ENCODE data around the gene LRRC27.

LRRC27 gene

DNA sequence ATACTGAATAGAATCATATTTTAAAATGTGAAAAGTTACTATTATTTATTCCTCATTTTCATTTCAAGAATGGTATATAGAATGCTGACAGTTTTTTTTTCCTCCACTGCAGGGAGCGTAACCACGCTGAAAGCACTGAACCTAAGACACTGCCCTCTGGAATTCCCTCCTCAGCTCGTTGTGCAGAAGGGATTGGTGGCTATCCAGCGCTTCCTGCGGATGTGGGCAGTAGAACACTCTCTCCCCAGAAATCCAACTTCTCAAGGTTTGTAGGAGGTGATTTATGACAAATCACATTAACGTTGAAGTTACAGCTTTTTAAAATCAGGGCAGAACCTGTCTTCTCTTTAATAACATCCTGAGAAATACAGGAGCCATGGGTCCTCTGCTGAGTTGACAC, 12.4 kb downstream of the LRRC27 start:
- Histone ChIP-seq H3K4me1 (no peaks in the 10 kb centered on the region), H3K27me3 (no peaks in the 10 kb centered on the region), H3K36me3 (no peaks in the 10 kb centered on the region), H3K4me3 (ENCODE audit: low read depth, low read length) (no peak overlapping the region), H3K9me3 (no peaks in the 10 kb centered on the region)
- no peak for DNase-seq
- TF ChIP-seq, protein P1, sequence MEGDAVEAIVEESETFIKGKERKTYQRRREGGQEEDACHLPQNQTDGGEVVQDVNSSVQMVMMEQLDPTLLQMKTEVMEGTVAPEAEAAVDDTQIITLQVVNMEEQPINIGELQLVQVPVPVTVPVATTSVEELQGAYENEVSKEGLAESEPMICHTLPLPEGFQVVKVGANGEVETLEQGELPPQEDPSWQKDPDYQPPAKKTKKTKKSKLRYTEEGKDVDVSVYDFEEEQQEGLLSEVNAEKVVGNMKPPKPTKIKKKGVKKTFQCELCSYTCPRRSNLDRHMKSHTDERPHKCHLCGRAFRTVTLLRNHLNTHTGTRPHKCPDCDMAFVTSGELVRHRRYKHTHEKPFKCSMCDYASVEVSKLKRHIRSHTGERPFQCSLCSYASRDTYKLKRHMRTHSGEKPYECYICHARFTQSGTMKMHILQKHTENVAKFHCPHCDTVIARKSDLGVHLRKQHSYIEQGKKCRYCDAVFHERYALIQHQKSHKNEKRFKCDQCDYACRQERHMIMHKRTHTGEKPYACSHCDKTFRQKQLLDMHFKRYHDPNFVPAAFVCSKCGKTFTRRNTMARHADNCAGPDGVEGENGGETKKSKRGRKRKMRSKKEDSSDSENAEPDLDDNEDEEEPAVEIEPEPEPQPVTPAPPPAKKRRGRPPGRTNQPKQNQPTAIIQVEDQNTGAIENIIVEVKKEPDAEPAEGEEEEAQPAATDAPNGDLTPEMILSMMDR (IDR thresholded peaks at IDR 0.05; ENCODE audit: low read depth, low read length), result no peak

DNA sequence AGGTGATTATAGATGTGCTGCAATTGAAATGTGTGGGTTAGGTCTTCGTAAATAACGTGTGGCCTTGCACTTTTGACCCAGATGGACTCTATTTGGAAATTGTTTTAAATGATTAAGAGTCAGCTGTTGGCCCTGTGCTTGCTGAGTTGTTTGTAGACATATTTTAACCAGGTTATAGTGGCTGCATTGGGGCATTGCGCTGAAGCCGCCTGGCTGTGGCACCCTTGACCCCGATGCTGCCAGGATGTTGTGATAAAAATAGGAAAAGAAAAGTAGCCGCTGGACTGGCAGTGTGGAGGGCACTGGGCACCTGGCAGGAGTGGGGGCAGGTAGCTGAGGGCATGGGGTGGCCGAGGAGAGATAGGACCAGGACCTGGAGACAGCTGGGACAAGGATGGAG, 13.4 kb downstream of the LRRC27 start:
- H3K9me3 ChIP-seq, result no peaks in the 10 kb centered on the region
- TF ChIP-seq, protein P1 (IDR thresholded peaks at IDR 0.05; ENCODE audit: low read depth, low read length), result no peak
- no peaks in the 10 kb centered on the region for H3K36me3 ChIP-seq
- no peaks in the 10 kb centered on the region for H3K4me1 ChIP-seq
- no peak for DNase-seq
- H3K4me3 ChIP-seq (ENCODE audit: low read depth, low read length), result no peak overlapping the region
- no peaks in the 10 kb centered on the region for H3K27me3 ChIP-seq

DNA sequence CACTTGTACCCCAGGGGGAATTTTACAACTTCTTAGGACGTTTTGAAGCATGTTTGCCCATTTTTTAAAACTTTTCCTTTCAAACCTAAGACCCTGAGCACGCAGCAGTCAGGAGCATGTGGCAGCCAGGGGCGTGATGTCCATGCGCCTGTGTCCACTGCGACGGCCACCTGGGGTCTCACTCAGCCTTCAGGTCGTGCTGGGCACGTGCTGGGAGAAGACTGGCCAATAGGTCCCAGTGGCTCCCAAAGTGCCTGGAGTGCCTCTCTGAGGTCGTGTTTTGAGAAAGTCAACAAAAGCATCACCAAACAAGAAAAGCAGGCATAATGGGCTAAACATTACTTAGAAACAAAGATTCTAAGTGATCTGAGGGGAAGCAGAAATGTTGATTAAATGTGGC, 14.8 kb downstream of the LRRC27 start:
- Histone ChIP-seq H3K27me3 (no peaks in the 10 kb centered on the region), H3K9me3 (no peaks in the 10 kb centered on the region), H3K36me3 (no peaks in the 10 kb centered on the region), H3K4me1 (no peaks in the 10 kb centered on the region), H3K4me3 (ENCODE audit: low read depth, low read length) (no peak overlapping the region)
- TF ChIP-seq, protein P1 (IDR thresholded peaks at IDR 0.05; ENCODE audit: low read depth, low read length), result no peak
- no peak for DNase-seq

DNA sequence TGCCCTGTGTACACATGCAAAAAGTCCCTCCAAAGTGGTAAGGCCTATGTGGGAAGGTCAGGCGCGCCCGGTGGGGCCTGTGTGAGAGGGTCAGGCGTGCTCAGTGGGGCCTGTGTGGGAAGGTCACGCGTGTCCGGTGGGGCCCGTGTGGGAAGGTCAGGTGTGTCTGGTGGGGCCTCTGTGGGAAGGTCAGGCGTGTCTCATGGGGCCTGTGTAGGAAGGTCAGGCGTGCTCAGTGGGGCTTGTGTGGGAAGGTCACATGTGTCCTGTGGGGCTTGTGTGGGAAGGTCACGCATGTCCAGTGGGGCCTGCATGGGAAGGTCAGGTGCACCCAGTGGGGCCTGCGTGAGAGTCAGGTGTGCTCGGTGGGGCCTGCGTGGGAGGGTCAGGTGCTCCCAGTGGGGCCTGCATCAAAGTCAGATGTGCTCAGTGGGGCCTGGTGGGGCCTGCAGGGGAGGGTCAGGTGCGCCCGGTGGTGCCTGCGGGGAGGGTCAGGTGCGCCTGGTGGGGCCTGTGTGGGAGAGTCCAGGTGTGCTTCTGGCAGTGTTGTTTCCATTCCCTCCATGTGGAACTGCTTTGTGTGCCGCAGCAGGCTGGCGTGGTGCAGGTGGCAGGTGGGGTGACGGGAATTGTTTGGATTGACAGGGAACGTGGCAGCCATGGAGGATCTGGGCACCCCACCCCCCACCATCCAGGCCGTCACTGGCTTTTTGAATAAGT, 15.4 kb downstream of the LRRC27 start:
- Histone ChIP-seq H3K36me3 (no peaks in the 10 kb centered on the region), H3K27me3 (no peaks in the 10 kb centered on the region), H3K4me3 (ENCODE audit: low read depth, low read length) (no peak overlapping the region), H3K9me3 (no peaks in the 10 kb centered on the region), H3K4me1 (no peaks in the 10 kb centered on the region)
- TF ChIP-seq, protein P1 (IDR thresholded peaks at IDR 0.05; ENCODE audit: low read depth, low read length), result no peak
- no peak for DNase-seq

DNA sequence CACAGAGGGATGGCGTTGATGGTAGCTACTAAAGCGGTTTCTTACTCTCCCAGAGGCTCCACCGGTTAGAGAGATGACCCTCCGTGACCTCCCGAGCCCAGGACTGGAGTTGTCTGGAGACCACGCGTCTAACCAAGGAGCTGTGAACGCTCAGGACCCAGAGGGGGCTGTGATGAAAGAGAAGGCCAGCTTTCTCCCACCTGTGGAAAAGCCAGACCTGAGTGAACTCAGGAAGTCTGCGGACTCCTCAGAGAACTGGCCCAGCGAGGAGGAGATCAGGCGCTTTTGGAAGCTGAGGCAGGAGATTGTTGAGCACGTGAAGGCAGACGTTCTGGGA, 15.9 kb downstream of the LRRC27 start:
- no peak overlapping the region for H3K4me3 ChIP-seq (ENCODE audit: low read depth, low read length)
- no peaks in the 10 kb centered on the region for H3K36me3 ChIP-seq
- H3K27me3 ChIP-seq, result no peaks in the 10 kb centered on the region
- TF ChIP-seq, protein P1 (IDR thresholded peaks at IDR 0.05; ENCODE audit: low read depth, low read length), result no peak
- DNase-seq, result no peak
- no peaks in the 10 kb centered on the region for H3K9me3 ChIP-seq
- H3K4me1 ChIP-seq, result no peaks in the 10 kb centered on the region

DNA sequence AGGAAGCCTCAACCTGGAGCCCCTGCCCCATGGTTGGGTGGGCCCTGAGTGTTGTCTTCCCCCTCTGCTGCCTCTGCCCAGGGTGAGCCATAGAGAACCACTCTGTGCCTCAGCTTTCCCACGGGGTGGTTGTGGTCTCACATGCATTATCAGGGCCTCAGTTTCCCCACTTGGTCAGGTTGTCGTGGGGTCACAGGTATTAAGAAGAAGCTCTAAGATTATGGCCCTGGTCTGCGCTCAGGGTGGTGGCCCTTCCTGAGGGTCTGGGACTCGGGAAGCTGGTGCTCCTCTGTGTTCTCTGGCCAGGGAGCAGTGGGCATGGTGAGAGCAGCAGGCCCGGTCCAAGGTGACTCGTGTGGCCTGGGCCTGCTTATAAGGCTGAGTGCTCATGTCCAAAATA, 17.8 kb downstream of the LRRC27 start:
- TF ChIP-seq, protein P1 (IDR thresholded peaks at IDR 0.05; ENCODE audit: low read depth, low read length), result no peak
- no peaks in the 10 kb centered on the region for H3K9me3 ChIP-seq
- no peak overlapping the region for H3K4me3 ChIP-seq (ENCODE audit: low read depth, low read length)
- no peaks in the 10 kb centered on the region for H3K36me3 ChIP-seq
- H3K4me1 ChIP-seq, result no peaks in the 10 kb centered on the region
- H3K27me3 ChIP-seq, result no peaks in the 10 kb centered on the region
- no peak for DNase-seq

All from BE2C (cell line).